Measurements from ENCODE around the gene PRKG1.
"Not testable (repeated sequence)": the region's sequence is repeated elsewhere in the genome, so short reads cannot be mapped to it uniquely, and the experiment has no call there.

DNA sequence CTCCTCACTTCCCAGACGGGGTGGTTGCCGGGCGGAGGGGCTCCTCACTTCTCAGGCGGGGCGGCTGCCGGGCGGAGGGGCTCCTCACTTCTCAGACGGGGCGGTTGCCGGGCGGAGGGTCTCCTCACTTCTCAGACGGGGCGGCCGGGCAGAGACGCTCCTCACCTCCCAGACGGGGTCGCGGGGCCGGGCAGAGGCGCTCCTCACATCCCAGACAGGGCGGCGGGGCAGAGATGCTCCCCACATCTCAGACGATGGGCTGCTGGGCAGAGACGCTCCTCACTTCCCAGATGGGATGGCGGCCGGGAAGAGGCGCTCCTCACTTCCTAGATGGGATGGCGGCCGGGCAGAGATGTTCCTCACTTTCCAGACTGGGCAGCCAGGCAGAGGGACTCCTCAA lies 318.7 kb downstream of the PRKG1 start:
- TF ChIP-seq, protein P1, sequence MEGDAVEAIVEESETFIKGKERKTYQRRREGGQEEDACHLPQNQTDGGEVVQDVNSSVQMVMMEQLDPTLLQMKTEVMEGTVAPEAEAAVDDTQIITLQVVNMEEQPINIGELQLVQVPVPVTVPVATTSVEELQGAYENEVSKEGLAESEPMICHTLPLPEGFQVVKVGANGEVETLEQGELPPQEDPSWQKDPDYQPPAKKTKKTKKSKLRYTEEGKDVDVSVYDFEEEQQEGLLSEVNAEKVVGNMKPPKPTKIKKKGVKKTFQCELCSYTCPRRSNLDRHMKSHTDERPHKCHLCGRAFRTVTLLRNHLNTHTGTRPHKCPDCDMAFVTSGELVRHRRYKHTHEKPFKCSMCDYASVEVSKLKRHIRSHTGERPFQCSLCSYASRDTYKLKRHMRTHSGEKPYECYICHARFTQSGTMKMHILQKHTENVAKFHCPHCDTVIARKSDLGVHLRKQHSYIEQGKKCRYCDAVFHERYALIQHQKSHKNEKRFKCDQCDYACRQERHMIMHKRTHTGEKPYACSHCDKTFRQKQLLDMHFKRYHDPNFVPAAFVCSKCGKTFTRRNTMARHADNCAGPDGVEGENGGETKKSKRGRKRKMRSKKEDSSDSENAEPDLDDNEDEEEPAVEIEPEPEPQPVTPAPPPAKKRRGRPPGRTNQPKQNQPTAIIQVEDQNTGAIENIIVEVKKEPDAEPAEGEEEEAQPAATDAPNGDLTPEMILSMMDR (IDR thresholded peaks at IDR 0.05): not testable (repeated sequence)
- TF ChIP-seq POLR2AphosphoS5 (IDR thresholded peaks at IDR 0.05); POLR2A (IDR thresholded peaks at IDR 0.05; ENCODE audit: low read depth); EP300 (IDR thresholded peaks at IDR 0.05): not testable (repeated sequence)

Data from esophagus muscularis mucosa (tissue), 4 donors.